H1 (cell line): ENCODE measurements around the gene KRT9. TPM values are rescaled to one million over a fixed set of nuclear protein-coding genes. Genes with fewer than 3 reads are reported as not detected.

Experiments
- CTCF ChIA-PET: fragments of 300-600 bp; sonication (Branson Sonifier 250); formaldehyde crosslinking; loops from one replicate; lab custom pipeline; 2021; ENCODE audit not compliant: partially characterized antibody; lab: Charles Lee
- POLR2A ChIA-PET: fragments of 300-600 bp; sonication (Branson Sonifier 250); formaldehyde crosslinking; loops from one replicate; lab custom pipeline; 2021; ENCODE audit warnings: inconsistent platforms; ENCODE audit not compliant: partially characterized antibody; lab: Charles Lee
- DNase-seq, 2 experiments: peaks; one replicate each; pipeline versions ENCODE4 v3.0.0 to v3.0.0-alpha.2; 2010 to 2022; ENCODE audit warnings: low spot score in 2 of 2, low read depth in 1 of 2, mixed read lengths in 1 of 2
- FAIRE-seq: peaks from 2 replicates; lab custom pipeline; 2011; peaks lifted over from hg19 to GRCh38; lab: Jason Lieb, UNC
- H2AFZ ChIP-seq: 2 replicates; pipeline ENCODE4 v1.8.1; 2012; ENCODE audit warnings: low read length, inconsistent platforms
- H2AK5ac ChIP-seq: 2 replicates; pipeline ENCODE4 v1.6.1; 2013; ENCODE audit warnings: low read depth, low read length
- H2BK120ac ChIP-seq: replicated peaks from 2 replicates; pipeline ENCODE3; 2013; ENCODE audit warnings: low read depth, low read length, inconsistent platforms
- H2BK12ac ChIP-seq: 2 replicates; pipeline ENCODE4 v1.6.1; 2013; ENCODE audit warnings: low read depth, low read length
- H2BK15ac ChIP-seq: 2 replicates; pipeline ENCODE4 v1.6.1; 2013; ENCODE audit warnings: low read length
- H2BK20ac ChIP-seq: 2 replicates; pipeline ENCODE4 v1.6.1; 2013; ENCODE audit warnings: low read length
- H2BK5ac ChIP-seq: 2 replicates; pipeline ENCODE4 v1.6.1; 2013; ENCODE audit warnings: low read depth, low read length
- H3K14ac ChIP-seq: 2 replicates; pipeline ENCODE4 v1.6.1; 2013; ENCODE audit warnings: inconsistent platforms; ENCODE audit not compliant: insufficient read length
- H3K18ac ChIP-seq: 2 replicates; pipeline ENCODE4 v1.6.1; 2013; ENCODE audit warnings: low read length; ENCODE audit errors: extremely low read depth
- H3K23ac ChIP-seq: 2 replicates; pipeline ENCODE4 v1.6.1; 2013; ENCODE audit warnings: inconsistent platforms; ENCODE audit not compliant: insufficient read length
- H3K23me2 ChIP-seq: 2 replicates; pipeline ENCODE4 v1.6.1; 2013; ENCODE audit warnings: low read depth, low read length
- H3K27ac ChIP-seq: 2 replicates; pipeline ENCODE4 v1.6.1; 2011; ENCODE audit warnings: low read depth, low read length, inconsistent platforms
- H3K27me3 ChIP-seq, 4 experiments: replicated peaks in 1 of 4; 1 replicate in 1 of 4; 2 replicates in 3 of 4; pipeline versions ENCODE4 v1.6.1 to v1.8.1; 2011 to 2013; ENCODE audit warnings: low read length in 3 of 4, mild to moderate bottlenecking in 3 of 4, inconsistent platforms in 2 of 4, mixed read lengths in 2 of 4, moderate library complexity in 1 of 4; ENCODE audit not compliant: control insufficient read depth in 3 of 4, insufficient read depth in 3 of 4; ENCODE audit errors: extremely low read depth in 1 of 4
- H3K36me3 ChIP-seq, 4 experiments: 2 replicates each; pipeline versions ENCODE4 v1.6.1 to v1.8.1; 2011 to 2013; ENCODE audit warnings: mild to moderate bottlenecking in 4 of 4, low read length in 3 of 4, moderate library complexity in 2 of 4, control low read depth in 1 of 4, inconsistent platforms in 1 of 4; ENCODE audit not compliant: insufficient read depth in 4 of 4, control insufficient read depth in 2 of 4
- H3K4ac ChIP-seq: replicated peaks from 2 replicates; pipeline ENCODE3; 2013; ENCODE audit warnings: low read length, low read depth, mixed read lengths, inconsistent platforms; ENCODE audit not compliant: insufficient read length
- H3K4me1 ChIP-seq, 4 experiments: replicated peaks in 1 of 4; 1 replicate in 1 of 4; 2 replicates in 3 of 4; pipeline versions ENCODE4 v1.6.1 to v1.8.1; 2011 to 2013; ENCODE audit warnings: low read length in 3 of 4, inconsistent platforms in 2 of 4, mixed read lengths in 1 of 4; ENCODE audit not compliant: insufficient read depth in 4 of 4, control insufficient read depth in 3 of 4
- H3K4me2 ChIP-seq, 2 experiments: 2 replicates each; pipeline versions ENCODE4 v1.6.1 to v1.8.1; 2011 to 2013; ENCODE audit warnings: low read depth in 2 of 2, low read length in 2 of 2, control low read depth in 1 of 2, inconsistent platforms in 1 of 2, mild to moderate bottlenecking in 1 of 2; ENCODE audit not compliant: insufficient read depth in 1 of 2
- H3K4me3 ChIP-seq, 4 experiments: fragments of 200-600, 300-600 bp in 1 of 4; sonication (generic), shearing (Covaris generic), sonication (Bioruptor Twin) in 1 of 4; 2 replicates each; pipeline versions ENCODE4 v1.5.1 to v1.8.1; 2011 to 2016; ENCODE audit warnings: low read length in 4 of 4, low read depth in 3 of 4, control low read depth in 2 of 4, inconsistent platforms in 2 of 4, mild to moderate bottlenecking in 2 of 4, mixed read lengths in 1 of 4, moderate library complexity in 1 of 4; ENCODE audit not compliant: insufficient read depth in 2 of 4; ENCODE audit errors: extremely low read depth in 1 of 4
- H3K56ac ChIP-seq: replicated peaks from 2 replicates; pipeline ENCODE3; 2013; ENCODE audit warnings: low read depth, mild to moderate bottlenecking, mixed read lengths, low read length, inconsistent platforms; ENCODE audit not compliant: insufficient read length
- H3K79me1 ChIP-seq: 2 replicates; pipeline ENCODE4 v1.6.1; 2013; ENCODE audit warnings: low read depth, low read length, control low read depth
- H3K79me2 ChIP-seq, 2 experiments: 2 replicates each; pipeline versions ENCODE4 v1.6.1 to v1.8.1; 2012 to 2013; ENCODE audit warnings: low read length in 2 of 2, mild to moderate bottlenecking in 2 of 2, inconsistent platforms in 1 of 2; ENCODE audit not compliant: insufficient read depth in 2 of 2, control insufficient read depth in 1 of 2
- H3K9ac ChIP-seq, 4 experiments: replicated peaks in 1 of 4; 1 replicate in 1 of 4; 2 replicates in 3 of 4; pipeline versions ENCODE4 v1.6.1 to v1.8.1; 2011 to 2013; ENCODE audit warnings: low read depth in 3 of 4, low read length in 3 of 4, control low read depth in 2 of 4, mild to moderate bottlenecking in 2 of 4, moderate library complexity in 2 of 4, inconsistent platforms in 1 of 4; ENCODE audit errors: extremely low read depth in 1 of 4
- H3K9me3 ChIP-seq, 2 experiments: 2 replicates each; pipeline versions ENCODE4 v1.6.1 to v1.8.1; 2012 to 2013; ENCODE audit warnings: mild to moderate bottlenecking in 2 of 2, moderate library complexity in 2 of 2, control low read depth in 1 of 2, inconsistent platforms in 1 of 2, low read depth in 1 of 2, low read length in 1 of 2, mixed read lengths in 1 of 2; ENCODE audit not compliant: insufficient read depth in 2 of 2
- H4K20me1 ChIP-seq, 2 experiments: replicated peaks in 1 of 2; 2 replicates each; pipeline versions ENCODE3 to v1.8.1; 2011 to 2013; ENCODE audit warnings: inconsistent platforms in 2 of 2, low read length in 2 of 2, mild to moderate bottlenecking in 1 of 2; ENCODE audit not compliant: insufficient read depth in 2 of 2, control insufficient read depth in 1 of 2
- H4K5ac ChIP-seq: 2 replicates; pipeline ENCODE4 v1.6.1; 2013; ENCODE audit warnings: low read length, low read depth, mixed read lengths, inconsistent platforms; ENCODE audit not compliant: insufficient read length
- H4K8ac ChIP-seq: 2 replicates; pipeline ENCODE4 v1.8.0; 2013; ENCODE audit warnings: mild to moderate bottlenecking, moderate library complexity, low read length, inconsistent platforms; ENCODE audit not compliant: insufficient read depth; ENCODE audit errors: extremely low read depth
- H4K91ac ChIP-seq: replicated peaks from 2 replicates; pipeline ENCODE3; 2013; ENCODE audit warnings: low read length, mixed read lengths, inconsistent platforms; ENCODE audit not compliant: insufficient read length
- CBX5 ChIP-seq: fragments of 300-800, 300-1000 bp; sonication (generic); IDR thresholded peaks from 2 replicates; pipeline ENCODE4 v1.7.1; 2016; ENCODE audit warnings: antibody characterized with exemption, low read length, low read depth
- CEBPB ChIP-seq: IDR thresholded peaks from 2 replicates; pipeline ENCODE4 v1.6.1; 2012; ENCODE audit warnings: low read depth, low read length
- CTCF ChIP-seq, 3 experiments: IDR thresholded peaks; 1 replicate in 2 of 3; 2 replicates in 1 of 3; pipeline versions ENCODE4 v1.5.1 to v1.6.1; 2011; ENCODE audit warnings: low read length in 3 of 3, mild to moderate bottlenecking in 3 of 3, inconsistent platforms in 2 of 3, low read depth in 1 of 3, moderate library complexity in 1 of 3; ENCODE audit not compliant: insufficient read depth in 1 of 3; ENCODE audit errors: control extremely low read depth in 1 of 3
- HDAC2 ChIP-seq, 2 experiments: fragments of 300-600 bp in 1 of 2; sonication (generic) in 1 of 2; IDR thresholded peaks; 2 replicates each; pipeline ENCODE4 v1.6.1; 2011 to 2012; ENCODE audit warnings: low read depth in 2 of 2, low read length in 2 of 2, mild to moderate bottlenecking in 2 of 2, moderate library complexity in 2 of 2, borderline replicate concordance in 1 of 2, inconsistent platforms in 1 of 2
- JUND ChIP-seq: IDR thresholded peaks from 2 replicates; pipeline ENCODE4 v1.6.1; 2011; ENCODE audit warnings: mild to moderate bottlenecking, improper control_type of control experiment, low read length
- KDM4A ChIP-seq: IDR thresholded peaks from one replicate; pipeline ENCODE4 v1.7.1; 2012; ENCODE audit warnings: low read depth, mild to moderate bottlenecking, moderate library complexity, low read length, inconsistent platforms; ENCODE audit not compliant: severe bottlenecking
- SAP30 ChIP-seq: fragments of 300-600 bp; sonication (generic); IDR thresholded peaks from 2 replicates; pipeline ENCODE4 v1.7.1; 2012; ENCODE audit warnings: low read length, moderate library complexity, mild to moderate bottlenecking, inconsistent platforms; ENCODE audit not compliant: insufficient read depth, insufficient replicate concordance
- SIRT6 ChIP-seq: IDR thresholded peaks from one replicate; pipeline ENCODE4 v1.7.1; 2012; ENCODE audit warnings: low read length, inconsistent platforms
- SP1 ChIP-seq: IDR thresholded peaks from 2 replicates; pipeline ENCODE4 v1.6.1; 2011; ENCODE audit warnings: low read depth, low read length
- SP2 ChIP-seq: IDR thresholded peaks from 2 replicates; pipeline ENCODE4 v1.6.1; 2012; ENCODE audit warnings: mild to moderate bottlenecking, low read length, inconsistent platforms
- SUZ12 ChIP-seq: fragments of 200-600 bp; sonication (generic); IDR thresholded peaks from 2 replicates; pipeline ENCODE4 v1.6.1; 2012; ENCODE audit warnings: mild to moderate bottlenecking, inconsistent platforms, low read length, moderate library complexity, mixed read lengths
- TAF7 ChIP-seq: optimal IDR thresholded peaks from 2 replicates; pipeline ENCODE3; 2011; ENCODE audit warnings: low read depth, mild to moderate bottlenecking, inconsistent platforms, low read length, moderate library complexity, borderline replicate concordance
- WGBS, 2 experiments: shearing (Covaris generic) in 1 of 2; methylation state at CpG; one replicate each; pipeline versions ENCODE4 v1.1.6 to v1.1.7; 2013 to 2015; ENCODE audit warnings: low lambda C conversion rate in 2 of 2, mixed read lengths in 2 of 2, inconsistent platforms in 1 of 2, low coverage in 1 of 2, missing lambda C conversion rate in 1 of 2; ENCODE audit not compliant: insufficient replicate concordance in 2 of 2, insufficient coverage in 1 of 2, insufficient read length in 1 of 2; ENCODE audit errors: extremely low coverage in 1 of 2, missing lambda C conversion rate in 1 of 2; 5-methylcytosine and 5-hydroxymethylcytosine counted together
- polyA plus RNA-seq, 7 experiments: library from polyadenylated mRNA; depleted of rRNA in 3 of 7; stranded (reverse) in 5 of 7; unstranded in 2 of 7; fragments of >200 nt in 5 of 7; fragments of 200-250 nt in 2 of 7; gene quantifications; 1 replicate in 5 of 7; 2 replicates in 1 of 7; 4 replicates in 1 of 7; pipeline versions ENCODE4 v1.2.1 to v1.2.3, GENCODE V29; 2011 to 2013; ENCODE audit warnings: missing spikeins in 2 of 7, mixed read lengths in 2 of 7
- total RNA-seq: library from RNA; stranded (reverse); fragmentation: NEBNext Ultra II Directional; extraction: Animal tissue kit (Norgen Biotek cat#: 25700); gene quantifications from 2 replicates; pipeline ENCODE4 v1.2.1, GENCODE V29; 2021

KRT9 gene
- total and polyA plus RNA-seq, 2 of the 8 experiments (the other 6 are each of a cell fraction or from before 2014, with no cell fraction given), result not detected

- Histone ChIP-seq H4K5ac (no peak overlapping the region), H2BK120ac (no peak overlapping the region), H2BK20ac (no peak overlapping the region), H3K79me1 (no peaks in the 10 kb centered on the region), H3K36me3 (no peaks in the 10 kb centered on the region), H3K56ac (no peak overlapping the region), H3K27me3 (no peaks in the 10 kb centered on the region), H2BK5ac (no peak overlapping the region), H2AFZ (no peak overlapping the region), H3K79me2 (no peaks in the 10 kb centered on the region), H4K20me1 (no peaks in the 10 kb centered on the region), H3K18ac (no peak overlapping the region), H2BK15ac (no peak overlapping the region), H3K4ac (peak overlapping the region; percentile 44), H2BK12ac (no peak overlapping the region), H3K4me1 (no peaks in the 10 kb centered on the region; a peak in 1 of 7 replicates), H4K91ac (no peak overlapping the region), H2AK5ac (no peak overlapping the region), H3K23ac (no peak overlapping the region), H3K4me3 (no peak overlapping the region), H3K4me2 (no peak overlapping the region), H3K9ac (no peak overlapping the region), H3K14ac (no peak overlapping the region), H3K27ac (no peak overlapping the region), H4K8ac (no peak overlapping the region), H3K23me2 (peaks cover 1% of the 10 kb centered on the region; the same call in 1 of the 2 replicates), H3K9me3 (no peaks in the 10 kb centered on the region)
- no peak for FAIRE-seq
- ChIA-PET POLR2A (no interaction called here), CTCF (interaction anchor here (1.0 to 2.9 kb wide), 3 partner anchors 10 to 74 kb away, joined by 4 to 12 read pairs (median 6); no protein-coding TSS in a partner anchor)
- 71% methylated on average over 3 of the region's 3 CpGs; no CpG with 5 or more reads in 1 of the 2 experiments for WGBS, 2 experiments
- no peak for DNase-seq
- TF ChIP-seq SUZ12 (no peak), KDM4A (no peak), CTCF (IDR thresholded peaks at IDR 0.05; ENCODE audit: control extremely low read depth in 1 of 3, insufficient read depth in 1 of 3, low read depth in 1 of 3, low read length in 3 of 3) (no peak), SP1 (no peak), CBX5 (no peak), JUND (no peak), SAP30 (no peak), SP2 (no peak), SIRT6 (no peak), TAF7 (no peak), CEBPB (no peak), HDAC2 (IDR thresholded peaks at IDR 0.05; ENCODE audit: borderline replicate concordance in 1 of 2, low read depth in 2 of 2, low read length in 2 of 2) (no peak)
Observed at GRCh38 chr17:41589301-41589700, 17.4 kb upstream of the KRT9 start.
